ENCODE results near the gene TLR7. TPM values are rescaled to one million over a fixed set of nuclear protein-coding genes. Genes with fewer than 3 reads are reported as not detected.

The TLR7 gene
- total and polyA plus RNA-seq, 3 experiments from 2014 or later: not detected

DNA sequence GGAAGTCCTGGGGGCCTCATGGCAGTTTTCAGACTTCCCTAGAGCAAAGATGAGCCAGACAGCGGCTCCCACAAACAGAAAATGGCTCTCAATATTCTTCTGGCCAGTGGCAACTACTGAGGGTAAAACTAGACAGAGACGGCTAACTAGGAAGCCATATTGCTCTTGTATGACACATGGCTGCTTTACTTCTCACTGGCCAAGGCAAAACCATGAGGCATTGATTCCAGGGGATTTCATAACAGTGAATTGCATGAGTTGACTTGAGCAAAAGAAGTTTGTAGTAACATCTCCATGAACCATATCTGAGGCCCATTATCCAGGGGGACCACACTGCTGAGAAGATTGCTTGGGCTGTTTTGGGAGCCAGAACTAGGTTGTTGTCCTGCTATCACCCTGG is 25.8 kb downstream of the TLR7 start:
- H3K4me3 Mint-ChIP-seq: no peak overlapping the region
- no peak for DNase-seq
- H3K36me3 ChIP-seq (ENCODE audit: insufficient read depth, low read length): no peaks in the 10 kb centered on the region
- H3K9me3 Mint-ChIP-seq: peaks cover 0 to 3% (median 0%) of the 10 kb centered on the region in 5 donors
- no peak overlapping the region for H3K4me3 ChIP-seq (ENCODE audit: low read length)
- H3K27ac Mint-ChIP-seq: no peak overlapping the region
- H3K27me3 ChIP-seq (ENCODE audit: insufficient read depth, low read length, poor library complexity, severe bottlenecking): no peaks in the 10 kb centered on the region
- H3K4me1 Mint-ChIP-seq: peaks cover 9 to 29% (median 26%) of the 10 kb centered on the region in 3 donors
- H3K36me3 Mint-ChIP-seq: no peaks in the 10 kb centered on the region
- CTCF ChIA-PET: no interaction called here
- no peaks in the 10 kb centered on the region for H3K4me1 ChIP-seq (ENCODE audit: insufficient read depth, low read length)
- H3K9me3 ChIP-seq (ENCODE audit: low read length): no peaks in the 10 kb centered on the region
- no peak overlapping the region for H3K27ac ChIP-seq (ENCODE audit: low read depth, low read length)
- POLR2A ChIA-PET: no interaction called here
- peaks cover 0 to 25% of the 10 kb centered on the region in 2 donors for H3K27me3 Mint-ChIP-seq

DNA sequence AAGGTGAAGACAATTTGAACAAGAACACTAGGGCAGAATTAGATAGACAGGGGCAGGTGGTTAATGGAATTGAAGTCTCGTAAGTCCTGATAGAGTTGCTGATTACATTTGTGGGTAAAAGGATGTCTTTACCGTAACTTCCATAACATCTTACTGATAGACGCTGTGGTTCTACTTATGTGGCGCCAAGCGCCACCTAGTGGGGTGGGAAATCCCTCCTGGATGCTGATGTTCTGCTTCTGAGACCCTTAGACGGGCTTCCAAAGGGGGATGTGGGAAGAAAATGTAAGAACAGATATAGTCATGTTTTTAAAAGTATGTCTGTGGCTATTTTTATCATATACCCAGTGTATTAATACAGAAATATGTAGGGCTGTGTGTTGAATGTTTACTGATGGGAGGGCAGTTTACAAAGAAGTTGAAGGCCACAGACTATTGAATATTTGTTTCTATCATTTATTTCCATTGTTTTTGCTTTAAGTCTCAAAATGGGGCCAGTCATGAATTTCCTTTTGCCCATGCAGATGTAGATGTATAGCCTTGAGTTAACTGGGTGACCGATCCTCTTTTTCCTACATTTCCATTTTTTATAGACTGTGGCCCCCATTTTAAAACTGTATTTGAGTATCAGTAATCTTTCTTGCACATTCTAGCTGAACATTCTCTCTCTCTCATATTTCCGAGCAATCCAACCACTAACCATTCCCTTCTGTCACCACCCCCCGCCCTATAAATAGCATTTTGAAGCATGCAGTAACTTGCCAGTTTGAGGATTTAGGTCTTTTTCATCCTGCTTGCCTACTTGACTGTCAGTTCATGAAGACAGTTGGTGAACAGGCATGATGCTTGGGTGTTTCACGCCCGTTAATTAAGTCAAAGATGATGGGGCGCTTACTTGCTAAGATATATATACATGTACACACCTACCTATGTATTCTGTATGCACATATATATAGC is 27.5 kb downstream of the TLR7 start:
- H3K9me3 Mint-ChIP-seq: peaks cover 0 to 3% (median 0%) of the 10 kb centered on the region in 5 donors
- H3K4me3 Mint-ChIP-seq: no peak overlapping the region
- peak; percentile 8 to 51 (median 13) for DNase-seq
- Histone ChIP-seq H3K4me1 (ENCODE audit: insufficient read depth, low read length) (no peaks in the 10 kb centered on the region), H3K4me3 (ENCODE audit: low read length) (no peak overlapping the region), H3K9me3 (ENCODE audit: low read length) (no peaks in the 10 kb centered on the region), H3K27ac (ENCODE audit: low read depth, low read length) (no peak overlapping the region), H3K36me3 (ENCODE audit: insufficient read depth, low read length) (no peaks in the 10 kb centered on the region), H3K27me3 (ENCODE audit: insufficient read depth, low read length, poor library complexity, severe bottlenecking) (no peaks in the 10 kb centered on the region)
- POLR2A ChIA-PET: no interaction called here
- H3K4me1 Mint-ChIP-seq: peaks cover 9 to 29% (median 26%) of the 10 kb centered on the region in 3 donors
- no peak overlapping the region for H3K27ac Mint-ChIP-seq
- no peaks in the 10 kb centered on the region for H3K36me3 Mint-ChIP-seq
- H3K27me3 Mint-ChIP-seq: peaks cover 0 to 26% of the 10 kb centered on the region in 2 donors
- CTCF ChIA-PET: no interaction called here

DNA sequence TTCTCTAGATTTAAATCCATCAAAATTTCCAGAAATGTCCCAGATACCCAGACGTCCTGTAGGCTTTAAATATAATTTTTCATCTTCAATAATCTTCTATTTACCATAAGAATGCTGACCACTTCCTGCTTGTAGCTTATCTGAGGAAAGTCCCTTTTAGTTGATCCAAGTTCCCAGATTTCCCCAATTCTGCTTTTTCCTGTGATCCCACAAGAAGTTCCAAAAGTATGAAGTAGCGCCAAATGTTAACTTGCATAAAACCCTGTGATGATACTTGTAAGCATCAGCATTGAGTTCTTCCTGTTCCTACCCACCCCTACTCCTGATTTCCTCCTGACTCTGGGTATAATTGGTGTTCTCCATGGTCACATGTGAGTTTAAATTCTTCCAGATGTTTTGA is 29.0 kb downstream of the TLR7 start:
- Mint-ChIP-seq H3K27ac (no peak overlapping the region), H3K4me3 (no peak overlapping the region), H3K36me3 (no peaks in the 10 kb centered on the region), H3K27me3 (peaks cover 0 to 23% of the 10 kb centered on the region in 2 donors), H3K4me1 (peaks cover 4 to 16% (median 11%) of the 10 kb centered on the region in 3 donors), H3K9me3 (peaks cover 0 to 3% (median 0%) of the 10 kb centered on the region in 5 donors)
- Histone ChIP-seq H3K36me3 (ENCODE audit: insufficient read depth, low read length) (no peaks in the 10 kb centered on the region), H3K27me3 (ENCODE audit: insufficient read depth, low read length, poor library complexity, severe bottlenecking) (no peaks in the 10 kb centered on the region), H3K27ac (ENCODE audit: low read depth, low read length) (no peak overlapping the region), H3K4me3 (ENCODE audit: low read length) (no peak overlapping the region), H3K4me1 (ENCODE audit: insufficient read depth, low read length) (no peaks in the 10 kb centered on the region), H3K9me3 (ENCODE audit: low read length) (no peaks in the 10 kb centered on the region)
- CTCF ChIA-PET: no interaction called here
- POLR2A ChIA-PET: no interaction called here
- no peak for DNase-seq

DNA sequence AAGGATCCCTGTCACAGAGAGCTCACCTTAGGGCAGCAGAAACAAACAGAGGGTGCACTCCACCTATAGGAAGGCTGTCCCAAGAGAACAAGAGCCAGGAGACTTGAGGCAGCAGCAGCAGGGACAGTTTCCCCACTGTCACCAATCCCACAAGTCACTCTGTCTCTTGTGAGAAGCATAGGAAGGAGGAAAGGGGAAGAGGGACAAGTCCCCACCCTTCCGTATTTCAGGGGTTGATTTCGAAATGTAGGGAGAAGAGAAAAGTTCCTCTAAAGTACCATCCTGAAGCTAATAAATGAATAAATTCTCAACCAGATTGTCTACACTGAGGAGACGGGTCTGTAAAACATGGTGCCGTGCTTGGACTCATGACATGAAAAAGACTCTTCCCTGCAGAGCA is 30.1 kb downstream of the TLR7 start:
- H3K27me3 Mint-ChIP-seq: peaks cover 0 to 20% of the 10 kb centered on the region in 2 donors
- H3K4me3 ChIP-seq (ENCODE audit: low read length): no peak overlapping the region
- no peak overlapping the region for H3K27ac ChIP-seq (ENCODE audit: low read depth, low read length)
- ChIA-PET CTCF (no interaction called here), POLR2A (no interaction called here)
- H3K36me3 Mint-ChIP-seq: no peaks in the 10 kb centered on the region
- peaks cover 0 to 3% (median 0%) of the 10 kb centered on the region in 5 donors for H3K9me3 Mint-ChIP-seq
- DNase-seq: no peak
- no peaks in the 10 kb centered on the region for H3K27me3 ChIP-seq (ENCODE audit: insufficient read depth, low read length, poor library complexity, severe bottlenecking)
- no peaks in the 10 kb centered on the region for H3K9me3 ChIP-seq (ENCODE audit: low read length)
- no peaks in the 10 kb centered on the region for H3K4me1 ChIP-seq (ENCODE audit: insufficient read depth, low read length)
- H3K4me1 Mint-ChIP-seq: peaks cover 4 to 16% (median 13%) of the 10 kb centered on the region in 3 donors
- no peak overlapping the region for H3K4me3 Mint-ChIP-seq
- H3K36me3 ChIP-seq (ENCODE audit: insufficient read depth, low read length): no peaks in the 10 kb centered on the region
- no peak overlapping the region for H3K27ac Mint-ChIP-seq

DNA sequence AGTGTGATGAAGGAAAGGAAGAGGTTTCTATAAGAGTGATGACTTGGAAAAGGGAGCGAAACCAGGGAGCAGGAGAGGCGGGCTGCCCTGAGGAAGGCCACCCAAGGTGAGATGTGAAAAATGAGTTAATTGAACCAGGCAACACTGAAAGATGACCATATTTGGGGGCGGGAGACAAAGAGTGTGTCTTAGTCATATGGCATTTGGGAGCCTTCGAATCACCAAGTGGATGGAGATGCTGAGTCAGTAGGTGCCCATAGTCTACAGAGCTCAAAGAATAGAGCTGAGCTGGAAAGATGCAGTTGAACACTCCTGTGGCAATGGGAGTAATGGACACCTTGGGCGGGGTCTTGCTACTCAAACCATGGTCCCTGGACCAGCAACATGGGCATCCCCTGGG is 31.2 kb downstream of the TLR7 start:
- Histone ChIP-seq H3K36me3 (ENCODE audit: insufficient read depth, low read length) (no peaks in the 10 kb centered on the region), H3K4me3 (ENCODE audit: low read length) (no peak overlapping the region), H3K27ac (ENCODE audit: low read depth, low read length) (no peak overlapping the region), H3K4me1 (ENCODE audit: insufficient read depth, low read length) (no peaks in the 10 kb centered on the region), H3K27me3 (ENCODE audit: insufficient read depth, low read length, poor library complexity, severe bottlenecking) (no peaks in the 10 kb centered on the region), H3K9me3 (ENCODE audit: low read length) (no peaks in the 10 kb centered on the region)
- POLR2A ChIA-PET: no interaction called here
- Mint-ChIP-seq H3K27me3 (peaks cover 0 to 21% of the 10 kb centered on the region in 2 donors), H3K4me3 (no peak overlapping the region), H3K4me1 (peaks cover 4 to 10% (median 8%) of the 10 kb centered on the region in 3 donors), H3K36me3 (no peaks in the 10 kb centered on the region), H3K27ac (no peak overlapping the region), H3K9me3 (no peaks in the 10 kb centered on the region)
- no peak for DNase-seq
- CTCF ChIA-PET: no interaction called here

DNA sequence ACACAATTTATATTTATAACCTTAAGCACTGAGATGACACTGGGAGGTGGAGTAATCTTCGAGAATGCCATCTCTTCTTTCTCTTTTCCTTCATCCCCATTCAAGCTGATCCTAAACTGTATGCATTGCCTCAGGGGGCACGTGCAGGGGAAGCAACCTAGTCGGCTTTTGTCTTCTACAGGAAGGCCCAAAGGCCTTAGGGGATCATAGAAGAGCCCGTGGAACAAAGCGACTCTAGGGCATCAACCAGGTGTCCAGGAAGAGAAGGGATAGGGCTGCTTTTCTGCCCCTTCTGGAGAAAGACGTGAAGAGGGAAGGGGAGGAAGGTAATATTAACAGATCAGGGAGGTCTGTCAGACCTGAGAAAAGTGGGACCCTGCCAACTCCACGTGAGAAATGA is 32.6 kb downstream of the TLR7 start:
- peaks cover 0 to 16% of the 10 kb centered on the region in 2 donors for H3K27me3 Mint-ChIP-seq
- H3K4me1 ChIP-seq (ENCODE audit: insufficient read depth, low read length): no peaks in the 10 kb centered on the region
- H3K27me3 ChIP-seq (ENCODE audit: insufficient read depth, low read length, poor library complexity, severe bottlenecking): no peaks in the 10 kb centered on the region
- no peak for DNase-seq
- H3K27ac ChIP-seq (ENCODE audit: low read depth, low read length): no peak overlapping the region
- H3K36me3 Mint-ChIP-seq: no peaks in the 10 kb centered on the region
- H3K4me3 Mint-ChIP-seq: no peak overlapping the region
- no peaks in the 10 kb centered on the region for H3K36me3 ChIP-seq (ENCODE audit: insufficient read depth, low read length)
- POLR2A ChIA-PET: no interaction called here
- CTCF ChIA-PET: no interaction called here
- no peak overlapping the region for H3K4me3 ChIP-seq (ENCODE audit: low read length)
- H3K9me3 Mint-ChIP-seq: no peaks in the 10 kb centered on the region
- no peaks in the 10 kb centered on the region for H3K9me3 ChIP-seq (ENCODE audit: low read length)
- peaks cover 0 to 5% (median 3%) of the 10 kb centered on the region in 3 donors for H3K4me1 Mint-ChIP-seq
- no peak overlapping the region for H3K27ac Mint-ChIP-seq

DNA sequence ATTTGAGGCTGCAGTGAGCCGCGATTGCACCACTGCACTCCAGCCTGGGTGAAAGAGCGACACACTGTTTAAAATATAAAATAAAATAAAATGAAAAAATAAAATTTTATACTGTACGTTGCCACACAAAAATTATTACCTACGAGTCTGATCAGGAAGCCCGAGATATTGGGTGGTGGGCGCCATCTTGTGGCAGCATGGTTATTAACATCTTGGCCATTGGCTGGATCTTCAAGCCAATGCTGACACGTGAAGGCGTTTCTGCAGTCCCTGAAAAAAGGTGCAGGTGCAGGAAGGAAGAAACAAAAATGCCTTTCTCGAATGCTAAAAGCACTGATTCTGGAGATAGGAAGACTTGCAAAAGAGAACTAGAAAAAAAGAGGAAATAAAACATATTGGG is 34.6 kb downstream of the TLR7 start:
- H3K36me3 Mint-ChIP-seq: no peaks in the 10 kb centered on the region
- H3K36me3 ChIP-seq (ENCODE audit: insufficient read depth, low read length): no peaks in the 10 kb centered on the region
- POLR2A ChIA-PET: no interaction called here

DNA sequence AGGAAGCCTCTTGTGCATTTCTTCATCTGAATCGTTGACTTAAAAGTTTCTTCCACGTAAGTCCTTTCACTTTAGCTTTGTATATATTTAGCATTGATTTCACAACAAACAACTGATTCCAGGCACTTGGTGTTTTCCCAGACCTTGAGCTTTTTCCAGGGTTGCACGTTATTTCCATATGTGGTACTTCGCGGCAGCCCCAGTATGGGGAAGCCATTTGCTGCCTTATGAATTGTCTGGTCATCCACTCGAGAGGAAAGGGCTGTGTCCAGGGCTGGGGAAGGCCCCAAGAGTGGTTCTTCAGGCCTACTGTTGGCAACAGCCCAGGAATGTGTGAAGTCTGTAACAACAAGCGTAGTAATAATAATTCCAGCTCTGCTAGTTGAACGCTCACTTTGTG is 36.8 kb downstream of the TLR7 start:
- POLR2A ChIA-PET: no interaction called here
- H3K36me3 Mint-ChIP-seq: no peaks in the 10 kb centered on the region
- CTCF ChIA-PET: interaction anchor here (1.2 kb wide), 1 partner anchor 8 kb away, joined by 3 read pairs; no protein-coding TSS in a partner anchor
- H3K27ac Mint-ChIP-seq: no peak overlapping the region
- Histone ChIP-seq H3K9me3 (ENCODE audit: low read length) (no peaks in the 10 kb centered on the region), H3K27me3 (ENCODE audit: insufficient read depth, low read length, poor library complexity, severe bottlenecking) (no peaks in the 10 kb centered on the region), H3K27ac (ENCODE audit: low read depth, low read length) (no peak overlapping the region), H3K4me1 (ENCODE audit: insufficient read depth, low read length) (no peaks in the 10 kb centered on the region), H3K36me3 (ENCODE audit: insufficient read depth, low read length) (no peaks in the 10 kb centered on the region), H3K4me3 (ENCODE audit: low read length) (no peak overlapping the region)
- no peak overlapping the region for H3K4me3 Mint-ChIP-seq
- peaks cover 0 to 5% of the 10 kb centered on the region in 2 donors for H3K27me3 Mint-ChIP-seq
- H3K4me1 Mint-ChIP-seq: peaks cover 0 to 5% (median 3%) of the 10 kb centered on the region in 3 donors
- DNase-seq: no peak
- no peaks in the 10 kb centered on the region for H3K9me3 Mint-ChIP-seq

More for the DNA sequence above, 34.6 kb downstream of the TLR7 start:
- Mint-ChIP-seq H3K4me1 (peaks cover 0 to 5% (median 3%) of the 10 kb centered on the region in 3 donors), H3K27me3 (peaks cover 0 to 13% of the 10 kb centered on the region in 2 donors), H3K27ac (peak overlapping the region in 1 of 8 donors; percentile 43), H3K4me3 (no peak overlapping the region), H3K9me3 (no peaks in the 10 kb centered on the region)
- no peak overlapping the region for H3K27ac ChIP-seq (ENCODE audit: low read depth, low read length)
- DNase-seq: peak; percentile 32 to 66 (median 41)
- CTCF ChIA-PET: no interaction called here
- H3K4me1 ChIP-seq (ENCODE audit: insufficient read depth, low read length): no peaks in the 10 kb centered on the region
- H3K9me3 ChIP-seq (ENCODE audit: low read length): no peaks in the 10 kb centered on the region
- H3K4me3 ChIP-seq (ENCODE audit: low read length): no peak overlapping the region
- no peaks in the 10 kb centered on the region for H3K27me3 ChIP-seq (ENCODE audit: insufficient read depth, low read length, poor library complexity, severe bottlenecking)

All from CD8-positive, alpha-beta memory T cell (primary cell).